ENCODE results near the gene IL18.
"Not testable (repeated sequence)": the region's sequence is repeated elsewhere in the genome, so short reads cannot be mapped to it uniquely, and the experiment has no call there.

Gene IL18

DNA sequence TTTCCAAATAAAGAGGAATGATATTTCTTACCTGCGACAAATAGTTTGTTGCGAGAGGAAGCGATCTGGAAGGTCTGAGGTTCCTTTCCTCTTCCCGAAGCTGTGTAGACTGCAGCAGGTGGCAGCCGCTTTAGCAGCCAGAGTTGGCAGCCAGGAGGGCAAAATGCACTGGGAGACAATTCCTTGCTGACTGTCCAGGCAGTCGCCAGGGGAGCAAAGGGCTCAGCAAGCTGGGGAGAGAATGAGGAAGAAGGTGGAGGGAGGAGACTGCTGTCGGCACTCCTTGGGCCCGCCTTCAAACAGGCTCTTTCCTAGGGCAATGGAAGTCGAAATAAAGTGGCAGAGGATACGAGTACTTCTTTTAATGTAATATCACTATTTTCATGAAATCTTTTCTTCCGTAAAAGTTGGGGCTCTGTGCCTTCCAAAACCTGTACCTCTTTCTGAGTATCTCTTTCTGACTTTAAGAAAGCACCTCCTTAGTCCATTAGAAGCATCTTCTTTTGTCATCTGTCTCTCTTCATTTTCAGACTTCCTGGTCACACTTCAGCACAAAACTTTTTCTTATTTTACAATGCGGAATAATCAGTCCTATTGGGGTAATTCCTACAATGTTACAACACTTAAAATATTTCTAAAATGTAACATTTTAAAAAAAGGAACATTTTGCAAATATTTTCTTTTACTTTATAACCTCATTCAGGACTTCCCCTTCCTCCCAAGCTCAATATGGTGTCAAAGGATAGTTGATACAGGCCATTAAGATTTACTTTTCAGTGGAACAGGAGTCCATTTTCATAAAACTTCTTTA, at the start of gene IL18:
IL18 (minus strand) TSS at position 220 of the 811 bp plus-strand sequence. CDS start 9,041 bp downstream, outside the sequence.
- DNase-seq = no peak

DNA sequence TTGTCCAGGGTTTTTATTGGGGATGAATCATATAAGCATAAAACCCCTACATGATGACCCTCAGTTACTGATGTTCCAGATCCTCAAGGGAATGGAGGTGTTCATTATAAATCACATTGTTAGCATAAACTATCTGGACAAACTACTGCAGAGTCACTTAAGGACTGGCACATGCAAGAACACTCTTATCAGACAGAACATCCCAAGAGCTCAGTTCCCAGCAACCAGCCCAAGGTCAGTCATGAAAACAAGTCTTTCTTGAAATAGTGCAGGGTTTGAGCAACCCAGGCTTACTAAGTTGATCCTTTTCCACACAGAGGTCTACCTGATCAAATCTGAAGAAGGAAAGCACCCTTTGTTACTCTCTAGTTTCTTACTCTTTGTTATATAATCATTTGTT, 48.8 kb upstream of the IL18 start:
- DNase-seq = no peak

DNA sequence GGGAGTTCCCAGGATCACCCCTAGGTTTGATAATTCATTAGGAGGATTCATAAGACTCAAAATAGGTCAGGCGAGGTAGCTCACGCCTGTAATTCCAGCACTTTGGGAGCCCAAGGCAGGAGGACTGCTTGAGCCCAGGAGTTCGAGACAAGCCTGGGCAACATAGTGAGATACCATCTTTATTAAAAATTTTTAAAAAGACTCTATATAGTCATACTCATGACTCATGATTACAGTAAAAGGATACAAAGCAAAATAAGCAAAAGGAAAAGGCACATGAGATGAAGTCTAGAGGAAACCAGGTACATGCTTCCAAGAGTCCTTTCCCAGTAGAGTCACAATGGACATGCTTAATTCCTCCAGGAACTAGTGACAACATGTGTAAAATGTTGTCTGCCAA, 48.4 kb upstream of the IL18 start:
- DNase-seq = no peak

DNA sequence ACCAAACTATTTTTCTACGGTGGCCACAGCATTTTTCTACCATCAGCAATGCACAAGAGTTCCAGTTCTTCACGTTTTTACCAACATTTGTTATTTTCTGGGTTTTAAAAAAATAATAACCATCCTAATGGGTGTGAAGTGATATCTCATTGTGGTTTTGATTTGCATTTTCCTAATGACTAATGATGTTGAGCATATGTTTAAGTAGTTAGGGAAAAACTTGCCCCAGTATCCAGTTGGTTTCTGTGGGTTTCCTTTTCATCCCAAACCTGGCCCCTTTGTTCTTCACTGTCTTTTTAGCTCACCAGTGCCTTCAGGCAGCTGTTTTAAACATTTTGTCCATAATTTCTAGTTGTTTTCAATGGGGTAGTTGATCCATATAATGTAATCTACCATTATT, 47.6 kb upstream of the IL18 start:
- DNase-seq = no peak

DNA sequence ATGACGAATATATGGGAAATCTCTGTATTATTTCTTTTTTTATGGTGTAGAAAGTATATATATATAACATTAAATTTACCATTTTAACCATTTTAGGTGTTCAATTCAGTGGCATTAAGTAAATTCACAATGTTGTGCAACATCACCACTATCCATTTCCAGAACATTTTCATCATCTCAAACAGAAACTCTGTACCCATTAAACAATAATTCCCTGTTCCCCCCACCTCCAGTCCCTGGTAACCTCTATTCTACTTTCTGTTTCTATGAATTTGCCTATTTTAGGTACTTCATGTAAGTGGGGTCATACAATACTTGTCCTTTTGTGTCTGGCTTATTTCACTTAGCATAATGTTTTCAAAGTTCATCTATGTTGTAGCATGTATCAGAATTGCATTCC, 47.0 kb upstream of the IL18 start:
- no peak for DNase-seq

DNA sequence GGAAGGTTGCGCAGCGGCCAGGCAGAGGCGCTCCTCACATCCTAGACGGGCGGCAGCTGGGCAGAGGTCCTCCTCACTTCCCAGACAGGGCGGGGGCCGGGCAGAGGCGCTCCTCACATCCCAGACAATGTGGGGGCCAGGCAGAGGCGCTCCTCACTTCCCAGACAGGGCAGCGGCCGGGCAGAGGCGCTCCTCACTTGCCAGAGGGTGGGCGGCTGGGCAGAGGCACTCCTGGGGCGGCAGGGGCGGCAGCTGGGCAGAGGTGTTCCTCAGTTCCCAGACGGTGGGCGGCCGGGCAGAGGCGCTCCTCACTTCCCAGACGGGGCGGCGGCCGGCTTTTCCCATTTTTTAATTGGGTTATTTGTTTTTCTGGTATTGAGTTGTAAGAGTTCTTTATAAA, 42.2 kb upstream of the IL18 start:
- no peak for DNase-seq

DNA sequence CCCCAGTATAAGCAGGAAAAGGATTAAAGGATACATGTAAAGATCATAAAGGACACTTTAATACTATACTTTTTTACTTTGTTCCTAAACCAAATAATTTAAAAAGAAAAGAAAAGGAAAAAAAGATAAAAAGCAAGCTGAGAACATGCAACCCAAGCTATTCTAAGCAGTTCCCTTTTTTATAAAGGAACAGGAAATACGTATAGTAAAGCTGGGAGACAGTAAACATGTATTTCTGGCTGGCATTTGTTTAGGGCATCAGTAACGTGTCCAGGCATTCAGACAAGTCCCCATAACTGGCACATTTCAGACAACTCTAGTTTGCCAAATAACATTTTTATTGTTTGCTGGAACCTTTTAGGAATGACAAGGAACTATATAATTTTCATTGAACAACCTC, 36.4 kb upstream of the IL18 start:
- DNase-seq = no peak

DNA sequence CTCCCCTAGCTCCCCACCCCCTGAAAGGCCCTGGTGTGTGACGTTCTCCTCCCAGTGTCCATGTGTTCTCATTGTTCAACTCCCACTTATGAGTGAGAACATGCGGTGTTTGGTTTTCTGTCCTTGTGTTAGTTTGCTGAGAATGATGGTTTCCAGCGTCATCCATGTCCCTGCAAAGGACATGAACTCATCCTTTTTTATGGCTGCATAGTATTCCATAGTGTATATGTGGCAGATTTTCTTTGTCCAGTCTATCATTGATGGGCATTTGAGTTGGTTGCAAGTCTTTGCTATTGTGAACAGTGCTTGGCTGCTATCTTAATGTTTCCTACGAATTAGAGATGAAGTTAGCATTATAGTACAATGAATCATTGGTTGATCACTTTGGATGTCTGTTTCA, 35.2 kb upstream of the IL18 start:
- not testable (repeated sequence) for DNase-seq

DNA sequence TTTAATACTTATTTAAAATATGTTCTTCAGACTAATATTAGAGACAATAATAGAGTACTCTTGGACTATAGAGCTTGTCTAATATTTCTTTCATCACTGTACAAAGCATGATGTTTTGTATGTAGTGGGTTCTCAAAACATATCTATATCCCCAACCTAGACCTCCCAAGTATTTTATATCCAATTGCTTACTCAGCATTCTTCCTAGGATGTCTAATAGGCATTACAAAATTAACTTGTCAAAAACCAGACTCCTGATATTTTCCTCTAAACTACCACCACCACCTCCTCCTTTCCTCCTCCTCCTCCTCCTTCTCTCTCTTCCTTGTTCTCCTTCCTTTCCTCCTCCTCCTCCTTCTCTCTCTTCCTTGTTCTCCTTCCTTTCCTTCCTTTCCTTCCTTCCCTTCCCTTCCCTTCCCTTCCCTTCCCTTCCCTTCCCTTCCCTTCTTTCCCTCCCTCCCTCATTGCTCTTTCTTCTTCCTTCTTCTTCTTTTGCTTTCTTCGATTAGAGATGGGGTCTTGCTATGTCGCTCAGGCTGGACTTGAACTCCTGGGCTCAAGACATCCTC, 32.7 kb upstream of the IL18 start:
- DNase-seq = no peak

DNA sequence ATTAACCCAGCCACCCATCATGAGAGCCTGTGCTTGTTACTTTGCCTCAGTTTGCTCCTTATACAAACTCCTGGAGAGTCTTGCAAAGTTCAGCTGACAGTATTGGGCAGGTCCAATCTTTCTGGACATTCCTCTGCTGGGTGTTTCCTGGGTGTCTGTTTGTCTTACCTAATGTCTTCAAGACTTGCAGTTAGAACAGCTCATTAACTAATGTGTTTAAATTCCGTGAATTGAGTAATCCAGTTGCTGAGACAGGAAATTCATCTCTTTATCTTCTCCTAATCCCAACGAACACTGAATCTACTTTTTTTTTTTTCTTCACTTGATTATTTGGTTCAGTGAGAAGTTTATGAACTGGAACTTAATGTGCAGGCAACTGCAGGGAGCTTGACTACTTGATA, 32.1 kb upstream of the IL18 start:
- DNase-seq = no peak

DNA sequence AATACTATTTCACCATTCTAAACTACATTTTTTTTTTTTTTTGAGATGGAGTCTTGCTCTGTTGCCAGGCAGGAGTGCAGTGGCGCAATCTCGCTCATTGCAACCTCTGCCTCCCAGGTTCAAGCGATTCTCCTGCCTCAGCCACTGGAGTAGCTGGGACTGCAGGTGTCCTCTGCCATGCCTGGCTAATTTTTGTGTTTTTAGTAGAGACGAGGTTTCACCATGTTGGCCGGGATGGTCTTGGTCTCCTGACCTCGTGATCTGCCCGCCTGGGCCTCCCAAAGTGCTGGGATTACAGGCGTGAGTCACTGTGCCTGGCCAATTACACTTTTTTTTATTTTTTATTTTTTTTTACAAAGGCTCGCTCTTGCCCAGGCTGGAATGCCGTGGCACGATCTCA, 31.2 kb upstream of the IL18 start:
- not testable (repeated sequence) for DNase-seq

DNA sequence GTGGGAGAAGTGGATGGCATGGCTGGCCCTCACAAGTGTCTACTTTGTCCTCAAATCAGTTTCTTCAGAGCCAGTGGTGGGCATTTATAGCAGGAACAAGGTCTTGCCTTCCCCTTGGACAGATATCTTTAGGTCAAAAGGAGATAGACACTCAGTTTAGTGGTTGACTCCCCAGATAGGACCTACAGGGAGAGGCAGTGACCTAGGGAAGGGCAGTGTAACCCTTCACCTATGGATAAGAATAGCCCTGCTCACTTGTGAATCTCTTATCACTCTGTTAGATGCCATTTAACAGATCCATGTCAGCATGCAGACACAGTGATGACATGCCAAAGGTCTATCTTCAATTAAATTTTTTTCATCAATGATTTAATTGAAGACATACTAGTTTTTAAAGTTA, 22.4 kb upstream of the IL18 start:
- no peak for DNase-seq

DNA sequence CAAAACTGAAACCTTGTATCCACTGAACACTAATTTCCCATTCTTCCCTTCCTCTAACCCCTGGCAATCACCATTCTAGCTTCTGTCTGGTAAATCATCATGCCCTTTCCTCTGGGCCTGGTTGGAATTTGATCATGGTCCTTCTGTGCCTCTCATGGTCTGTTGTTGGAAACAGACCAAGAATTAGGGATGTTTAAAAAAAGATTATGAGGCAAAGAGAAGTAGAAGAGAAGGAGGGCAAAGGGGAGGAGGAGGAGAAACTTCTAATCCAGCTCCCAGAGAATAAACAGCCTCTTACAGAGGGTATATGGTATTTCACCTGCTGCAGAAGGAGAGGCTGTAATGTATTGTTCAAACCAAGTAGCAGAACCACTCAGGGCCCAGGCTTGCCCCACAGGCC, 22.0 kb upstream of the IL18 start:
- DNase-seq = no peak

DNA sequence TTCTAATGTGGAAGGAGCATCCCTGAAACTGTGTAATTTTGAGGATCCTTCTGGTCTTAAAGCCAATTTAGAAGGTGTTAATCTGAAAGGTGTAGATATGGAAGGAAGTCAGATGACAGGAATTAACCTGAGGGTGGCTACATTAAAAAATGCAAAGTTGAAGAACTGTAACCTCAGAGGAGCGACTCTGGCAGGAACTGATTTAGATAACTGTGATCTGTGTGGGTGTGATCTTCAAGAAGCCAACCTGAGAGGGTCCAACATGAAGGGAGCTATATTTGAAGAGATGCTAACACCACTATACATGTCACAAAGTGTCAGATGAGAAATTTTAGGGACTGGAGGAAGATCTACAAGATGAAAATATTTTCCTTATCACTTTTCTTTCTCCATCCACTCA, 19.0 kb upstream of the IL18 start:
- DNase-seq = no peak

DNA sequence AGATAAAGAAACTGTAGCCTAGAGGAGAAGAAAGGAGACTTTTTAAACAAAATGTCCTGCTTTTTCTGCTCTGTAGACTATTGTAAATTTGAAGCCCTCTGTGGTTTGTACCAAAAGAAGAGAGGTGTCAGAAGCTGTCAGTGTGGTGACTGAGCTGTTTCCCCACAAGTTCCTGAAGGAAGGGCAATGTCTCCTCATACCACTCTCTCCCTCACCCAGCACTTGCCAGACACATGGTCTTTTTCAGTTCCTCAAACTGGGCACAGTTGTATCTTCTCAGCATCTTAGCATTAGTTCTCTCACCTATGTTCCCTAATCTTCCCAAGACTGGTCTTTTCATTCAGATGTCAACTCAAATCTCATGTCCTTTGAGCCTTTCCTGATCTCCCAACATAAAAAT, 15.7 kb upstream of the IL18 start:
- no peak for DNase-seq

DNA sequence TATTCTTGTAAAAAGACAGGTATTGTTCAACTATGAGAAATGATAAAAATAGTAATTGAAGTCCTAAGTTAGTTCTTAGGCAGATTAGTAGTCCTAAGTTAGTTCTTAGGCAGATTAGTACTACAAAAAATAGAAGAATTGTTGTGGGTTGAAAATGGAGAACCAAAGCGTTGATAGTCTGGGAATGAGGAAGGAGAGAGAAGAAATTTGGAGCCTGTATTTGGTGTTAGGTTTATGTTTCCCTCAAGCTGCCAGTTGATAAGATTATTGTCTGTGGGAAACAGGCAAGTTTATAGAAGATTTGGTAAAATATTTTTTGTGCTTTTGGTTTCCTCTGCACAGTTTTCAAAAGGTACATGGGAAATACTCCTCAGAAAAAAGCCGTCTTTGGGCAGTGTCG, 15.0 kb upstream of the IL18 start:
- DNase-seq = no peak

DNA sequence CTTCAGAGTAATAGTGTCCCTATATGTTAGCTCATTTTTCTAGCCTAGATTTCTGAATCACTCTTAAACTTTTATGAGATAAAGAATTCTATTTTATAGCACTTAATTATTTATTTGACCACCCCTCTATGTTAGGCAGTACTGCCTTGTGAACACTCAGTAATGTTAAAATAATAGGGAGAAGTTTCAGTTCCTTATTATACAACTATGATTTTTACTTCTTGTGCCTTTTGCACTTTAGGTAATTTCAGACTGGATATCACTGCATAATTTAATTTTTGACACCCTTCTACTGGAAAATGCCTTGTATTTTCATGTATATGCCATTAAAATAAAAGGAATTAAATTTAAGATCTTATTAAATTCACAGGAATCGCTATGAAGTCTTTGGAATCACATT, 14.5 kb upstream of the IL18 start:
- DNase-seq = no peak

DNA sequence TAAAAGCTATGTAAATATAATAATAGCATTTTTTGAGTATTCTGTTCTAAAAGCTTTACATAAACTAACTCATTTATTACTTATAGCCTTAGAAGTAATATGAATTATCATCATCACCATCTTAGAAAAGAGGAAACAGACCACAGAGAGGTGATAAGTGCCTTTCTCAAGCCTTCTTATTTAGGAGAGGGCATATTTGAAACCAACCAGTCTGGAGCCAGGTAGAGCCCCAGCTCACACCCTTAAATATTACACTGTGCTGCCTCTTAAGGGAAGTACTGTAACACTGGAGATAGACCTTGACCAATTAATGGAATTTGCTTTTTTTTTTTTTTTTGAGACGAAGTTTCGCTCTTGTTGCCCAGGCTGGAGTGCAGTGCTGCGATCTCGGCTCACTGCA, 13.7 kb upstream of the IL18 start:
- DNase-seq = no peak

DNA sequence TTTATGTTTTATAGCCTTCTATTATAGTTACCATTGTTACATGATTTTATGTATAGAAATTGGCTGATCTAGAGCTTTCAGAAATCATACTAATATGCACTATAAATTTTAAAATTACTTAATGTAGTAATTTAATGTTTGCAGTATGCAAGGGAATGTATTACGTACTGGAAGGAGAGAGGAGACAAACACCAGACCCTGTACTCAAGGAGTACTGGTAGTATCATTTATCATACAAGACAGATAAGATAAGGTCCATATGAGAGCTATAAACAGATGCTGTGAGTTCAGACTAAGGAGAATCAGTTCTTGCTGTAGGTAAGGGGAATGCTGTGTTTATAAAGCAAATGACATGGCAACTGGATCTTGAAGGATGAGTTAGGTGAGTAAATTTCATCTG, 12.2 kb upstream of the IL18 start:
- DNase-seq = no peak

DNA sequence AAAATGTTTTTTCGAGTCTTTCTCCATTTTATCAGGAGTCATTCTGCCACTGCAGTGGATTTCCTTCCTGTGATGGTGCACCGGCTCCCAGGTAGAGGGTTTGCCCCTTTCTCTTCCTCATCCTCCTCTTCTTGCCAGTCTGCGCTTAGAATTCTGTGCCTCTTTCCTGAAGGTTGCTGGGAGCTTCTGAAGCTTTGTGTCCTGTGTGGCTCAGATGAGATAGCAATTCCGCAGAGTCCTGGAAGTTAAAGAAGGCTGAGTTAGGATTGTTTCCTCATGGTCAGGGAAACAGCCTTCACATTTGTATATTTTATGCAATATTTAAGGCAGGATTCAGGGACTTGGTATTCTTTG, 11.7 kb upstream of the IL18 start:
- no peak for DNase-seq

DNA sequence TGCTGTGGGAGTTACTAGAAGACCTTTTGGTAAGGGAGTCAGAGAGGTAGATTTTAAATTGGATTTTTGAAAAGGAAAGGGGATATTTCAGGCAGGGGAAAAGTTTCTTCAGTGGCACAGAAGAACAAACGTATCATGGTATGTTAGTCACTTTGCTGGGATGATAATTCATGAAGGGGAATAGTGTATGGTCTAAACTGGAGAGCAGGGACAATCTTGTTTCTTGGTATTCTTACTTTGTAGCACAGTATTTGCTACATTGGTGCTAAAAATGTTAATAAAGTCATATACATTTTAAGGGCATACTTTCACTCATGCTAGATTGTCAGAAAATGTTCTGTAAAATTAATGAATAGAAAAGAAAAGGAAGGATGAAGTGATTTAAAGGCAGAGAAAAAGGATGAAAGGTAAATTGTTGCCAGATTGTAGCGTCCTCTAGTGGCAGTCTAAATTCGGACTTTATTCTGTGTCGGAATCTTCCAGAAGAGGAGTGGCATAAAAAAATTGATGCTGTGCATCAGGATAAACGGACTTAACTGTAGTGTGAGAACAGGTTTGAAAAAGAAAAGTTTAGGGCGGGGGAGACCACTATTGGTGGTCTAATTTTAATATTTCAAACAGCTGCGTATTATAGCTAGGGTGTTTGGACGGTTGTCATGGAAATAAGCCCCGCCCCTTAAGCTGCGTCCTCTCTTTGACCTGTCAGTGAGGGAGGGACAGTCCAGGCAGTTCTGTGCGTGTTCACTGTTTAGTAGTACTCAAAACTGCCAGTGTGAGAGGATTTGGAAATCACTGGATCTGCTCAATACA, 11.1 kb upstream of the IL18 start, which contains the start of gene BCO2:
BCO2 (plus strand) TSS at position 724 of the 810 bp plus-strand sequence. CDS start 90 bp downstream, outside the sequence.
- peak; percentile 18 for DNase-seq

DNA sequence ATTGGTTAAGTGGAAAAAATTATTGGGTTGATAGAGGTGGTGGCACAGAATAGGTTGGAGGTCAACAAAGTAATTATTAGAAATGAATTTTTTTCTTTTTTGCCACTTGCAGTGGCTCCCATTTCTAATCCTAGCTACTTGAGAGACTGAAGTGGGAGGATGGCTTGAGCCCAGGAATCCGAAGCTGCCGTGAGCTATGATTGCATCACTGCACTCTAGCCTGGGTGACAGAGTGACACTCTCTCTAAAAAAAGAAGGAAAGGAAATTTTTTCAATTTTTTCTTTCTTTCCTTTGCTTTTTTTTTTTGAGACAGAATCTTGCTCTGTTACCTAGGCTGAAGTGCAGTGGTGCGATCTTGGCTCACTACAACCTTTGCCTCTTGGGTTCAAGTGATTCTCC, 9.3 kb upstream of the IL18 start:
- no peak for DNase-seq

DNA sequence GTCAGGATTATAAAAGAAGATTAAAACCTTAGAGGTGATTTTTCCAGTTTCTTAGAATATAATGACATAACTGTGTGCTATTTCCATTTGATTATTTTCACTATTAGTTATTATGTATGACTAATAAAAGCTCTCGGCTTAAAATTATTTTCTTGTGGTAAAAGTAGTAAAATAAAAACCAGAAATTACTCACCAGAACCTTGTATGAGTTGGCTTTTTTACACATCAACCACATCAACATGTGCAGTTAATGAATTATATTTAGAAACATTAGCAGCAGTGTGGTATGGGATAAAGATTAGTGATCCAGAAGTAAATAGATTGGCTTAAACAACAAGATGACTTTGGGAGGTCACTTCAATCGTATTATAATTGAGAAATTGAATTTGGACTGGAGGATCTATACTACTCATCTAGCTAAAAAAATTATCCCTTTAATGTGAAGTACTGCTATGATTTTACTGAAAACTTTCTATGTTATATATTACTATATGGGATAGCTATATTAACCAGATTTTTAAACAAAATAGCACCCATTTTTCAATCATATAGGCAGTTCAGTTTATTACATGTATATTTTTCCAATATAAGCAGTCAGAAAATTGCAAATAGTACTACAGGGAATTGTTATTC, 8.6 kb upstream of the IL18 start:
- DNase-seq = no peak

DNA sequence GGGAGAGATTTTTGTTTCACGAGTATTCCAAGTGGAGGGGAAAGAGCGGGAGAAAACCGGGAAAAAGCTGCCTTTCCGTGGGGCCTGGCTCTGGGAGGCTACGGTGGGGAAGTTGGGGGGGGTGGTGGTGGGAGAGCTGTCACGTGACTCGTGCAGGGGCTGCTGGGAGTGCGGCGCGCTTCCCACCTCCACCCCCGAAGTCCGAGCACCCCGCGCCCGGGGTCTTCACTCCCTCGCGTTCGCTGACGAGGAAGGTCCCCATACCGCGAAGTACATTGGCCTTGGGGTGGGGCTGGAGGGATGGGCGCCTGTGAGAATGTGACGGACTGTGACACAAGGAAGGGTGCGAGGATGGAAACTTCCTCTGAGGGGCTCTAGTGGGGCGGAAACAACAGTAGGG, 3.3 kb upstream of the IL18 start, which contains the start of gene TEX12:
TEX12 (plus strand) TSS at position 228 of the 400 bp plus-strand sequence. CDS start 1,897 bp downstream, outside the sequence.
- DNase-seq = no peak

All from stimulated activated CD4-positive, alpha-beta T cell treated with anti-CD3 and anti-CD28 coated beads, Interleukin-12 subunit alpha, Interleukin-12 subunit beta, amount 100 ng/mL, for 4 hours (primary cell).